ENCODE data around the gene C11orf58. TPM values are rescaled to one million over a fixed set of nuclear protein-coding genes. Genes with fewer than 3 reads are reported as not detected.

C11orf58 gene
- total RNA-seq, 1 experiment from 2014 or later: 127 TPM

- no peaks in the 10 kb centered on the region for H3K9me2 ChIP-seq (replicated peaks; ENCODE audit: insufficient read depth, low read length)
- H3K36me3 ChIP-seq (ENCODE audit: insufficient read depth, low read length): no peaks in the 10 kb centered on the region
- no peak for DNase-seq
- no peak overlapping the region for H3K9ac ChIP-seq (ENCODE audit: low read length)
- H3K4me2 ChIP-seq (ENCODE audit: low read depth, low read length, poor library complexity, severe bottlenecking): no peak overlapping the region
- H3K27me3 ChIP-seq (ENCODE audit: low read length): no peaks in the 10 kb centered on the region
- no peaks in the 10 kb centered on the region for H4K20me1 ChIP-seq (ENCODE audit: insufficient read depth, low read depth, low read length)
- H3K27ac ChIP-seq (ENCODE audit: low read length): no peak overlapping the region
- no peak overlapping the region for H2AFZ ChIP-seq (ENCODE audit: low read length)
- no peaks in the 10 kb centered on the region for H3K9me3 ChIP-seq (ENCODE audit: low read length)
- no peak overlapping the region for H3K4me3 ChIP-seq (ENCODE audit: low read length)
- H3K4me1 ChIP-seq (ENCODE audit: low read length): peaks cover 8% of the 10 kb centered on the region
- H3K79me2 ChIP-seq (ENCODE audit: low read length): no peaks in the 10 kb centered on the region
Measured at GRCh38 chr11:16784666-16785065, 46.2 kb downstream of the C11orf58 start.

GRCh38 chr11:16785520-16786128, 47.2 kb downstream of the C11orf58 start:
- no peaks in the 10 kb centered on the region for H3K27me3 ChIP-seq (ENCODE audit: low read length)
- no peaks in the 10 kb centered on the region for H3K9me3 ChIP-seq (ENCODE audit: low read length)
- H2AFZ ChIP-seq (ENCODE audit: low read length): no peak overlapping the region
- no peaks in the 10 kb centered on the region for H3K79me2 ChIP-seq (ENCODE audit: low read length)
- no peak overlapping the region for H3K4me3 ChIP-seq (ENCODE audit: low read length)
- H3K36me3 ChIP-seq (ENCODE audit: insufficient read depth, low read length): no peaks in the 10 kb centered on the region
- no peak overlapping the region for H3K4me2 ChIP-seq (ENCODE audit: low read depth, low read length, poor library complexity, severe bottlenecking)
- H3K27ac ChIP-seq (ENCODE audit: low read length): no peak overlapping the region
- no peak overlapping the region for H3K9ac ChIP-seq (ENCODE audit: low read length)
- H3K9me2 ChIP-seq (replicated peaks; ENCODE audit: insufficient read depth, low read length): no peaks in the 10 kb centered on the region
- H4K20me1 ChIP-seq (ENCODE audit: insufficient read depth, low read depth, low read length): no peaks in the 10 kb centered on the region
- peaks cover 8% of the 10 kb centered on the region for H3K4me1 ChIP-seq (ENCODE audit: low read length)
- peak; percentile 85 for DNase-seq

GRCh38 chr11:16786131-16786530, 47.7 kb downstream of the C11orf58 start:
- Histone ChIP-seq H3K9me2 (replicated peaks; ENCODE audit: insufficient read depth, low read length) (no peaks in the 10 kb centered on the region), H3K4me2 (ENCODE audit: low read depth, low read length, poor library complexity, severe bottlenecking) (no peak overlapping the region), H3K36me3 (ENCODE audit: insufficient read depth, low read length) (no peaks in the 10 kb centered on the region)

GRCh38 chr11:16787035-16787742, 48.7 kb downstream of the C11orf58 start:
- H3K27ac ChIP-seq (ENCODE audit: low read length): no peak overlapping the region
- H3K9me3 ChIP-seq (ENCODE audit: low read length): no peaks in the 10 kb centered on the region
- H3K36me3 ChIP-seq (ENCODE audit: insufficient read depth, low read length): no peaks in the 10 kb centered on the region
- peaks cover 5% of the 10 kb centered on the region for H3K4me1 ChIP-seq (ENCODE audit: low read length)
- no peaks in the 10 kb centered on the region for H4K20me1 ChIP-seq (ENCODE audit: insufficient read depth, low read depth, low read length)
- H3K9ac ChIP-seq (ENCODE audit: low read length): no peak overlapping the region
- no peaks in the 10 kb centered on the region for H3K9me2 ChIP-seq (replicated peaks; ENCODE audit: insufficient read depth, low read length)
- H3K79me2 ChIP-seq (ENCODE audit: low read length): no peaks in the 10 kb centered on the region
- no peak overlapping the region for H2AFZ ChIP-seq (ENCODE audit: low read length)
- no peak overlapping the region for H3K4me3 ChIP-seq (ENCODE audit: low read length)
- H3K4me2 ChIP-seq (ENCODE audit: low read depth, low read length, poor library complexity, severe bottlenecking): no peak overlapping the region
- DNase-seq: no peak
- H3K27me3 ChIP-seq (ENCODE audit: low read length): no peaks in the 10 kb centered on the region

More at GRCh38 chr11:16786131-16786530, 47.7 kb downstream of the C11orf58 start:
- no peak overlapping the region for H3K4me3 ChIP-seq (ENCODE audit: low read length)
- no peak overlapping the region for H3K27ac ChIP-seq (ENCODE audit: low read length)
- H3K4me1 ChIP-seq (ENCODE audit: low read length): peaks cover 8% of the 10 kb centered on the region
- DNase-seq: no peak
- H3K9ac ChIP-seq (ENCODE audit: low read length): no peak overlapping the region
- H3K27me3 ChIP-seq (ENCODE audit: low read length): no peaks in the 10 kb centered on the region
- H2AFZ ChIP-seq (ENCODE audit: low read length): no peak overlapping the region
- H3K9me3 ChIP-seq (ENCODE audit: low read length): no peaks in the 10 kb centered on the region
- H4K20me1 ChIP-seq (ENCODE audit: insufficient read depth, low read depth, low read length): no peaks in the 10 kb centered on the region
- H3K79me2 ChIP-seq (ENCODE audit: low read length): no peaks in the 10 kb centered on the region

GRCh38 chr11:16788141-16789062, 50.0 kb downstream of the C11orf58 start:
- H3K4me2 ChIP-seq (ENCODE audit: low read depth, low read length, poor library complexity, severe bottlenecking): no peak overlapping the region

GRCh38 chr11:16789063-16789420, 50.6 kb downstream of the C11orf58 start:
- Histone ChIP-seq H3K27ac (ENCODE audit: low read length) (no peak overlapping the region), H3K9me3 (ENCODE audit: low read length) (no peaks in the 10 kb centered on the region), H3K36me3 (ENCODE audit: insufficient read depth, low read length) (no peaks in the 10 kb centered on the region), H3K79me2 (ENCODE audit: low read length) (no peaks in the 10 kb centered on the region), H3K4me2 (ENCODE audit: low read depth, low read length, poor library complexity, severe bottlenecking) (no peak overlapping the region), H3K27me3 (ENCODE audit: low read length) (no peaks in the 10 kb centered on the region), H3K9me2 (replicated peaks; ENCODE audit: insufficient read depth, low read length) (no peaks in the 10 kb centered on the region), H3K4me3 (ENCODE audit: low read length) (no peak overlapping the region), H3K9ac (ENCODE audit: low read length) (no peak overlapping the region), H3K4me1 (ENCODE audit: low read length) (no peaks in the 10 kb centered on the region), H2AFZ (ENCODE audit: low read length) (no peak overlapping the region), H4K20me1 (ENCODE audit: insufficient read depth, low read depth, low read length) (no peaks in the 10 kb centered on the region)
- DNase-seq: no peak

More at GRCh38 chr11:16788141-16789062, 50.0 kb downstream of the C11orf58 start:
- Histone ChIP-seq H3K9me2 (replicated peaks; ENCODE audit: insufficient read depth, low read length) (no peaks in the 10 kb centered on the region), H3K4me3 (ENCODE audit: low read length) (no peak overlapping the region), H4K20me1 (ENCODE audit: insufficient read depth, low read depth, low read length) (no peaks in the 10 kb centered on the region), H3K9me3 (ENCODE audit: low read length) (no peaks in the 10 kb centered on the region), H3K79me2 (ENCODE audit: low read length) (no peaks in the 10 kb centered on the region), H3K36me3 (ENCODE audit: insufficient read depth, low read length) (no peaks in the 10 kb centered on the region), H3K9ac (ENCODE audit: low read length) (no peak overlapping the region), H3K4me1 (ENCODE audit: low read length) (no peaks in the 10 kb centered on the region), H3K27me3 (ENCODE audit: low read length) (no peaks in the 10 kb centered on the region), H3K27ac (ENCODE audit: low read length) (no peak overlapping the region), H2AFZ (ENCODE audit: low read length) (no peak overlapping the region)
- DNase-seq: peak; percentile 82

- Histone ChIP-seq H3K4me3 (ENCODE audit: low read length) (no peak overlapping the region), H3K4me2 (ENCODE audit: low read depth, low read length, poor library complexity, severe bottlenecking) (no peak overlapping the region), H3K9ac (ENCODE audit: low read length) (no peak overlapping the region), H3K36me3 (ENCODE audit: insufficient read depth, low read length) (no peaks in the 10 kb centered on the region), H2AFZ (ENCODE audit: low read length) (no peak overlapping the region), H4K20me1 (ENCODE audit: insufficient read depth, low read depth, low read length) (no peaks in the 10 kb centered on the region), H3K27me3 (ENCODE audit: low read length) (no peaks in the 10 kb centered on the region), H3K9me2 (replicated peaks; ENCODE audit: insufficient read depth, low read length) (no peaks in the 10 kb centered on the region), H3K27ac (ENCODE audit: low read length) (no peak overlapping the region), H3K4me1 (ENCODE audit: low read length) (no peaks in the 10 kb centered on the region), H3K9me3 (ENCODE audit: low read length) (no peaks in the 10 kb centered on the region), H3K79me2 (ENCODE audit: low read length) (no peaks in the 10 kb centered on the region)
- no peak for DNase-seq
Measured at GRCh38 chr11:16789560-16790485, 51.4 kb downstream of the C11orf58 start.
